RWPE1 (cell line): ENCODE measurements around the gene LCN12.

Source experiments
- CTCF ChIA-PET: fragments of 350-600 bp; sonication (Branson Sonifier 250); formaldehyde crosslinking; extraction: SDS; loops from one replicate; lab custom pipeline; 2021; lab: Yijun Ruan, JAX
- POLR2A ChIA-PET: fragments of 400-600 bp; formaldehyde crosslinking; extraction: SDS; loops from one replicate; lab custom pipeline; 2020; ENCODE audit warnings: antibody characterized with exemption; ENCODE audit not compliant: low non-redundant PET; lab: Yijun Ruan, JAX
- DNase-seq: peaks from one replicate; pipeline ENCODE4 v3.0.0; 2012; ENCODE audit warnings: low spot score
- H3K27ac ChIP-seq: fragments of 450-650 bp; 2 replicates; pipeline ENCODE4 v1.5.1; 2017
- TF ChIP-seq, protein P1 (sequence below): fragments of 450-650 bp; conservative IDR thresholded peaks from 2 replicates; pipeline ENCODE4 v1.5.1; 2017; ENCODE audit warnings: low read depth, mild to moderate bottlenecking

The LCN12 gene

DNA sequence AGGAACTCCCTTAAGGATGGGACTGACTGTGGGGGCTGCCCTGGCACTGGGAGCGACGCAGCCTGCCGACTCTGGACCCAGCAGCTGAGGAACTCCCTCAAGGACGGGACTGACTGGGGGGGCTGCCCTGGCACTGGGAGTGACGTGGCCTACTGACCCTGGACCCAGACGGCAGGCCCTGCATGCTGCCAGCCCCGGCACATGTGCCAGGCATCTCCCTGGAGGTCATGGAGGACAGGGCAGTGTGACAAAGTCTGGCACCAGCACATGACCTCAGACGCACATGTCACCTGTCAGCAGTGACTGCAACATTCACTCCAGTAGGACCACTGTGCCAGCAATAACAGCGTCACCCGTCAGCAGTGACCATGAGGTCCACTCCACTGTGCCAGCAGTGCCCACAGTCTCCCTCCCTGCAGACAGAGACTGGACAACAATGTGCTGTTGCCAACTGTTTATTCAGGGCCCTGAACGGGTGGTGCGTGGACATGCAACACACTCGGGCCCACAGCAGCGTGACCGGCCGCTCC lies 12.0 kb upstream of the LCN12 start:
- ChIA-PET POLR2A (no interaction called here), CTCF (interaction anchor here (1.2 kb wide), 1 partner anchor 8 kb away, joined by 3 read pairs; no protein-coding TSS in a partner anchor)
- TF ChIP-seq, protein P1, sequence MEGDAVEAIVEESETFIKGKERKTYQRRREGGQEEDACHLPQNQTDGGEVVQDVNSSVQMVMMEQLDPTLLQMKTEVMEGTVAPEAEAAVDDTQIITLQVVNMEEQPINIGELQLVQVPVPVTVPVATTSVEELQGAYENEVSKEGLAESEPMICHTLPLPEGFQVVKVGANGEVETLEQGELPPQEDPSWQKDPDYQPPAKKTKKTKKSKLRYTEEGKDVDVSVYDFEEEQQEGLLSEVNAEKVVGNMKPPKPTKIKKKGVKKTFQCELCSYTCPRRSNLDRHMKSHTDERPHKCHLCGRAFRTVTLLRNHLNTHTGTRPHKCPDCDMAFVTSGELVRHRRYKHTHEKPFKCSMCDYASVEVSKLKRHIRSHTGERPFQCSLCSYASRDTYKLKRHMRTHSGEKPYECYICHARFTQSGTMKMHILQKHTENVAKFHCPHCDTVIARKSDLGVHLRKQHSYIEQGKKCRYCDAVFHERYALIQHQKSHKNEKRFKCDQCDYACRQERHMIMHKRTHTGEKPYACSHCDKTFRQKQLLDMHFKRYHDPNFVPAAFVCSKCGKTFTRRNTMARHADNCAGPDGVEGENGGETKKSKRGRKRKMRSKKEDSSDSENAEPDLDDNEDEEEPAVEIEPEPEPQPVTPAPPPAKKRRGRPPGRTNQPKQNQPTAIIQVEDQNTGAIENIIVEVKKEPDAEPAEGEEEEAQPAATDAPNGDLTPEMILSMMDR: no peak
- peak overlapping the region; percentile 89 for H3K27ac ChIP-seq
- DNase-seq: no peak

DNA sequence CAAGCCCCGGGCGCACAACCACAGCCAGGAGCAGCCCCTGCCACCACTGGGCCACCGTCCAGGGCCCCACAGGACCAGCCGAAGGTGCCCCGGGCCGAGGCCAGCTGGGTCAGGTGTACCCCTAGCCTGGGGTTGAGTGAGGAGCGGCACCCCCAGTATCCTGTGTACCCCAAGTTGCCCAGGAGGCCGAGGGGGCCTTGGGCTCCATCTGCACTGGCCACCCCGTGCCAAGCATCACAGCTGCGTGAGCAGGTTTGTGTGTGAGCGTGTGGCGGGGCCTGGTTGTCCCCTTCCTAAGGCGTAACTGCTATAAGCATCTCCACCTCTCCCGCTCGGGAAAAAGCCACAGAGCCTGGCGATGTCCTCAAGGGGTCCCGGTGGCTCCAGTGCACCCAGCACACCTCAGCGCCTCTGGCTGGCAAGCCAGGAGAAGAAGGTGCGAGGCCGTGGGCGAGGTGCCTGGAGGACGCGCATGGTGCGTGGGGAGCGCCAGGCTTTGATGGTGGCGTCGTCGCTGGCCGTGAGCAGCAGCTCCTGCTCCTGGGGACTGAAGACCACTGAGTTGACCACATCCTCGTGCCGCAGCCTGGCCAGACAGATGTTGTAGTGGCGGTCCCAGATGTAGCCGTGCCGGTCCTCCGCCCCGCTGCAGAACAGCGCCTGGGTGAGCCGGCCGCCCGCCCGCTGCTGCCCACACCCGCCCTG lies 11.4 kb upstream of the LCN12 start:
- CTCF ChIA-PET: no interaction called here
- TF ChIP-seq, protein P1: no peak
- H3K27ac ChIP-seq: peak overlapping the region; percentile 89
- POLR2A ChIA-PET: no interaction called here
- DNase-seq: no peak

DNA sequence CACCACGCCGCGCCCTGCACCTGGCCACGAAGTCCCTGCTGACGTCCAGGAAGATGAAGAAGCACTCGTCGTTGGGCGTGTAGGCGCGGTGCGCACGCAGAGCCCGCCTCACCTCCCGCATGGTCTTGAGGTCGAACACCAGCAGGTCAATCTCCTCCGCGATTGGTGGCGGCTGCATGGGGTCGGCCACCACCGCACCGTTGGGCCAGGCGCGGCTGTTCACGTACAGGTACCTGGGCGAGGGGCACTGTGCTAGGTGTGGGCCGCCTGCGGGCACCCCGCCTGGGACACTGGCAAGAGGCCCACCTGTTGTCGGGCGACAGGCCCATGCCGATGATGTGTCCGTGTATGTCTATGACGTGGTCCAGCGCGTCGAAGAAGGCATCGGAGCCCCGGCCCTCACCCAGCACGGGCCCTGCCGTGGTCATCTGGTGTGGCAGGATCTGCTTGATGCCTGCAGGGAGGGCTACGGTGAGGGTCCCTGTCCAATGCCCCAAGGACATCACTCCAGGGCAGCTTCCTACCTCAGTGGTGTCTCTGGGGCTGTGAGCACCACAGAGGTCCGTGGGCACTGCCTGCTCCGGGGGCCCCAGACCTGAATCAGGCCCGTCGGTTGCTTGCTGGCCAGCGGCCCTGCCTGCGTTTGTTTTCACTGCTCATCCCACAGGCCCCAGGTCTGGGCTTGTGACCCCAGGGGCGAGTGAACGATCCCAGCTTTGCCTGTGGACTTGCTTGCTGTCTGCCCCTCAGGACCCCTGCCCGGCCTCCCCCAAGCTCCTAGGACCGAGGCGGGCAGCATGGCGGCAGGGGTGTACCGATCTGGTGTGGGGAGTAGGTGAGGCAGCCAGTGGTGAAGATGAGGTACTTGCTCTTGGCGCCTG lies 10.6 kb upstream of the LCN12 start:
- TF ChIP-seq, protein P1: no peak
- DNase-seq: no peak
- ChIA-PET POLR2A (no interaction called here), CTCF (interaction anchor here (0.7 to 1.0 kb wide), 2 partner anchors 33 to 88 kb away, joined by 3 to 6 read pairs; no protein-coding TSS in a partner anchor)
- peak overlapping the region; percentile 89; the same call in 1 of the 2 replicates for H3K27ac ChIP-seq

DNA sequence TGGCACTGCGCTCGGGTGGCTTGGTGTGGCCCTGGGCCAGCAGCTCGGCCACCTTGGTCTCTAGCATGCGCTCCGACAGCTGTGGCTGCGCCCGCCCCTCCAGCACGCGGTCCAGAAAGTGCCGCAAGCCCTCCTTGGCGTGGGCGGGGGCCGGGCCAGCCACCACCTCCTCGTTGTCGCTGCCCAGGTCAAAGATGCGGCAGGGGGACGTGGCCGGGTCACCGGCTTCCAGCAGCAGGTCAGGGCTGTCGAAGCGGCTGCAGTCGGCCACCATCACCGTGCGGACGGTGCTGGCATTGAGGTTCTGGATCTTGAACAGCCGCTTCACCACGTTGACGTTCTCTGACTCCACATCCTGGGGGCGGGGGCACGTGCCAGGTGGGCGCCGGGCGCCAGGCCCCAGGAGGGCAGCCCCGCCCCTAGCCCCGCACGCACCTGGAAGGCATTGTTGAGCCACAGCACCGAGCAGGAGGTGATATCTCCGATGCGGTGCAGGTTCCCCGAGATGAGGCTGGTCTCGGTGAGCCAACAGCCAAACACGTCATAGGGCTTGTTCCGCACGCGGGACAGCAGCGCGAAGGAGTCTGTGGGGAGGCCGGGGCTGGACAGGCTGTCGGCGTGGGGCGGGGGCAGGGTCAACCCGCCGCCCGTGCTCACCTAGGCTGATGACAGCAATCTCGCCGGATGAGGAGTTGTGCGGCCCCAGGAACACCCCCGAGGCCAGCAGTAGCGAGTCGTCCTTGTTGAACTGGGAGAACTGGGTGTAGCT lies 9.8 kb upstream of the LCN12 start:
- CTCF ChIA-PET: interaction anchor here (0.6 to 1.0 kb wide), 4 partner anchors 34 to 87 kb away, joined by 3 to 6 read pairs (median 3); no protein-coding TSS in a partner anchor
- DNase-seq: no peak
- TF ChIP-seq, protein P1: no peak
- POLR2A ChIA-PET: no interaction called here
- H3K27ac ChIP-seq: peak overlapping the region; percentile 89

DNA sequence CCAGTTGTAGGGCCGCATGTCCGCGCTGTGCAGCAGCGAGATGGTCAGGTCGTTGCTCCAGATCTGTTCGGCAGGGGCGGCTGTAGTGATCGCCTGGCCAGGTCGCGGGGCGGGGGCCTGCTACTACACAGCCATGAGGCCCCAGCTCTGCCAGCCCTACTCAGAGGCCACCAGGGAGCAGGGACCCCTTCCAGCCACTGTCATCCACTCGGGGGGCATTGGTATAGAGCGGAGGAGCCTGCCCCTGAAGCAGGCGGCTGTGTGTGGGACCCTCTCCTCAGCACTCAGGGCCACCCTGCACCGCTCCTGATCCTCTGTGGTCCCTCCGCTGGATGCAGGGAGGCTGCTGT lies 9.2 kb upstream of the LCN12 start:
- ChIA-PET CTCF (interaction anchor here (0.6 to 5.9 kb wide), 4 partner anchors 77 to 94 kb away, joined by 3 to 97 read pairs (median 3); no protein-coding TSS in a partner anchor), POLR2A (interaction anchor here (0.7 kb wide), 1 partner anchor 12 kb away, joined by 6 read pairs; no protein-coding TSS in a partner anchor)
- DNase-seq: no peak
- H3K27ac ChIP-seq: peak overlapping the region; percentile 89
- TF ChIP-seq, protein P1: no peak
